NCI-H69 (cell line): ENCODE results near the gene P4HA2.

Experiments used
- DNase-seq: peaks from one replicate; lab custom pipeline; 2025; lab: John Stamatoyannopoulos, UW

The P4HA2 gene

GRCh38 chr5:132227485-132228240, at the start of gene P4HA2:
P4HA2 (minus strand) TSS chr5:132227853; CDS start chr5:132218626, 9,227 bp downstream.
- DNase-seq: peak; percentile 94

GRCh38 chr5:132277256-132277655, 49.6 kb upstream of the P4HA2 start:
- no peak for DNase-seq

GRCh38 chr5:132275367-132276220, 47.9 kb upstream of the P4HA2 start:
- no peak for DNase-seq

- DNase-seq: peak; percentile 36
Observed at GRCh38 chr5:132274050-132274792, 46.6 kb upstream of the P4HA2 start.

- no peak for DNase-seq
Observed at GRCh38 chr5:132273631-132274030, 46.0 kb upstream of the P4HA2 start.

- DNase-seq: peak; percentile 77
Observed at GRCh38 chr5:132272311-132273210, 44.9 kb upstream of the P4HA2 start.

- DNase-seq: no peak
Observed at GRCh38 chr5:132271251-132272246, 43.9 kb upstream of the P4HA2 start.

- DNase-seq: peak; percentile 18
Observed at GRCh38 chr5:132270706-132271105, 43.1 kb upstream of the P4HA2 start.

GRCh38 chr5:132270335-132270665, 42.6 kb upstream of the P4HA2 start:
- no peak for DNase-seq

GRCh38 chr5:132269635-132270334, 42.1 kb upstream of the P4HA2 start:
- DNase-seq: no peak

GRCh38 chr5:132268769-132269551, 41.3 kb upstream of the P4HA2 start:
- peak; percentile 60 for DNase-seq

- DNase-seq: no peak
Observed at GRCh38 chr5:132267931-132268768, 40.5 kb upstream of the P4HA2 start.

- no peak for DNase-seq
Observed at GRCh38 chr5:132267166-132267739, 39.6 kb upstream of the P4HA2 start.

- no peak for DNase-seq
Observed at GRCh38 chr5:132266836-132267160, 39.1 kb upstream of the P4HA2 start.

- no peak for DNase-seq
Observed at GRCh38 chr5:132266031-132266835, 38.6 kb upstream of the P4HA2 start.

GRCh38 chr5:132265336-132266030, 37.8 kb upstream of the P4HA2 start:
- DNase-seq: peak; percentile 58
